DND-41 (cell line): ENCODE results near the gene FXYD7.

Experiments
- CTCF ChIP-seq: IDR thresholded peaks from 2 replicates; pipeline ENCODE4 v1.5.1; 2012; ENCODE audit warnings: borderline replicate concordance, low read length, moderate library complexity, mild to moderate bottlenecking; ENCODE audit not compliant: poor library complexity, severe bottlenecking; ENCODE audit errors: extremely low read depth
- EZH2 ChIP-seq: IDR thresholded peaks from 3 replicates; pipeline ENCODE4 v1.6.1; 2012; ENCODE audit warnings: borderline replicate concordance, low read depth, mild to moderate bottlenecking, moderate library complexity, low read length, inconsistent platforms; ENCODE audit not compliant: severe bottlenecking

GRCh38 chr19:35132254-35132653 is 10.8 kb upstream of the FXYD7 start:
- TF ChIP-seq CTCF, result no peak
- TF ChIP-seq EZH2, result no peak
